Mesothelial cell of epicardium (in vitro differentiated cells): ENCODE results near the gene TULP4. TPM values are rescaled to one million over a fixed set of nuclear protein-coding genes. Genes with fewer than 3 reads are reported as not detected.

Source experiments
- DNase-seq, 2 experiments: peaks; one replicate each; pipeline ENCODE4 v3.0.0; 2021; ENCODE audit warnings: low spot score in 2 of 2; ENCODE audit not compliant: unreplicated experiment in 2 of 2
- H3K27ac Mint-ChIP-seq: 2 replicates; pipeline ENCODE4 v1.8.0; 2021; ENCODE audit warnings: mixed read lengths
- H3K27me3 Mint-ChIP-seq: 2 replicates; pipeline ENCODE4 v1.8.0; 2021; ENCODE audit warnings: low read depth, mixed read lengths
- H3K36me3 Mint-ChIP-seq: 2 replicates; pipeline ENCODE4 v1.8.0; 2021; ENCODE audit warnings: mixed read lengths
- H3K4me1 Mint-ChIP-seq: 2 replicates; pipeline ENCODE4 v1.8.0; 2021; ENCODE audit warnings: mixed read lengths
- H3K4me3 Mint-ChIP-seq: 2 replicates; pipeline ENCODE4 v1.8.0; 2021; ENCODE audit warnings: mild to moderate bottlenecking, moderate library complexity, mixed read lengths
- H3K9me3 Mint-ChIP-seq: 2 replicates; pipeline ENCODE4 v1.8.0; 2021; ENCODE audit warnings: mixed read lengths
- total RNA-seq: library from RNA; stranded (reverse); gene quantifications from 3 replicates; pipeline ENCODE4 v1.2.1, GENCODE V29; 2021
- TF ChIP-seq, protein P1 (sequence below): fragments of 200-600 bp; sonication (generic); IDR thresholded peaks from one replicate; pipeline ENCODE4 v1.5.0; 2021; ENCODE audit warnings: antibody characterized with exemption; ENCODE audit not compliant: unreplicated experiment

The TULP4 gene
- total RNA-seq, 1 donor from 2014 or later, result 135 TPM

DNA sequence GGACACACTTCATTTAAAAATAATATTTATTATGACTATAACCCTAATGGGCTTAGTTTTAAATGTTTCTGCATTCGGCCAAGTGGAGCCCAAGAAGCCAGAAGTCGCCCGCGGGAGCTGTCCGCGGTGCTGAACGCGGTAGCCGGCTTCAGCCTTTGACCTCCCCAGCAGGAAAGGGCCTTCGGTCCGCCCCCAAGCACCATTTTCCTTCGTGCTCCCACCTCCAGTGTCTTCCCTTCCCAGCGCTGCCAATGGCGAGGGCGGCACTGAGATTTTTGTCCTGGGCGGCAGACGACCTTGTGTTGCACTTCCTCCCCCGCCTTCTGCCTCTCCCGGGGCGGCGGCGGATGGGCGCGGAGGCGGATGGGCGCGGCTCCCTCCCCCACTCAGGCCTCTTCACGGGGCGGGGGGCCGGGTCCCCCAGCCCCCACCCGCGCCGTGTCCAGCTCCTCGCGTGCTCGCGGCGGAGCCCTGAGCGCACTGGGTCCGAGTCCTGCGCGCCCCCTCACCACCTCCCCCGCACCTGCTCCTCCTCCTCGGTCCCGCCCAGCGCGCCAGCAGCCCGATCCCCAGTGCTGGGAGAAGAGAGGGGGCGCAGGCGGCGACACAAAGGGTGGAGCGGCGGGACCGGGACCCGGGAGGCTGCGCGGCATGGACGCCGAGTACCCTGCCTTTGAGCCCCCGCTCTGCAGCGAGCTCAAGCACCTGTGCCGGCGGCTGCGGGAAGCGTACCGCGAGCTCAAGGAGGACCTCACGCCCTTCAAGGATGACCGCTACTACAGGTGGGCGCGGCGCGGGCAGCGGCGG is 224.0 kb downstream of the TULP4 start:
- Mint-ChIP-seq H3K36me3 (no peaks in the 10 kb centered on the region), H3K4me1 (no peaks in the 10 kb centered on the region), H3K27me3 (peaks cover 66% of the 10 kb centered on the region), H3K4me3 (peak overlapping the region; percentile 66), H3K27ac (no peak overlapping the region), H3K9me3 (peaks cover 9% of the 10 kb centered on the region)
- TF ChIP-seq, protein P1, sequence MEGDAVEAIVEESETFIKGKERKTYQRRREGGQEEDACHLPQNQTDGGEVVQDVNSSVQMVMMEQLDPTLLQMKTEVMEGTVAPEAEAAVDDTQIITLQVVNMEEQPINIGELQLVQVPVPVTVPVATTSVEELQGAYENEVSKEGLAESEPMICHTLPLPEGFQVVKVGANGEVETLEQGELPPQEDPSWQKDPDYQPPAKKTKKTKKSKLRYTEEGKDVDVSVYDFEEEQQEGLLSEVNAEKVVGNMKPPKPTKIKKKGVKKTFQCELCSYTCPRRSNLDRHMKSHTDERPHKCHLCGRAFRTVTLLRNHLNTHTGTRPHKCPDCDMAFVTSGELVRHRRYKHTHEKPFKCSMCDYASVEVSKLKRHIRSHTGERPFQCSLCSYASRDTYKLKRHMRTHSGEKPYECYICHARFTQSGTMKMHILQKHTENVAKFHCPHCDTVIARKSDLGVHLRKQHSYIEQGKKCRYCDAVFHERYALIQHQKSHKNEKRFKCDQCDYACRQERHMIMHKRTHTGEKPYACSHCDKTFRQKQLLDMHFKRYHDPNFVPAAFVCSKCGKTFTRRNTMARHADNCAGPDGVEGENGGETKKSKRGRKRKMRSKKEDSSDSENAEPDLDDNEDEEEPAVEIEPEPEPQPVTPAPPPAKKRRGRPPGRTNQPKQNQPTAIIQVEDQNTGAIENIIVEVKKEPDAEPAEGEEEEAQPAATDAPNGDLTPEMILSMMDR, result no peak
- DNase-seq, result peak; percentile 50 to 78

DNA sequence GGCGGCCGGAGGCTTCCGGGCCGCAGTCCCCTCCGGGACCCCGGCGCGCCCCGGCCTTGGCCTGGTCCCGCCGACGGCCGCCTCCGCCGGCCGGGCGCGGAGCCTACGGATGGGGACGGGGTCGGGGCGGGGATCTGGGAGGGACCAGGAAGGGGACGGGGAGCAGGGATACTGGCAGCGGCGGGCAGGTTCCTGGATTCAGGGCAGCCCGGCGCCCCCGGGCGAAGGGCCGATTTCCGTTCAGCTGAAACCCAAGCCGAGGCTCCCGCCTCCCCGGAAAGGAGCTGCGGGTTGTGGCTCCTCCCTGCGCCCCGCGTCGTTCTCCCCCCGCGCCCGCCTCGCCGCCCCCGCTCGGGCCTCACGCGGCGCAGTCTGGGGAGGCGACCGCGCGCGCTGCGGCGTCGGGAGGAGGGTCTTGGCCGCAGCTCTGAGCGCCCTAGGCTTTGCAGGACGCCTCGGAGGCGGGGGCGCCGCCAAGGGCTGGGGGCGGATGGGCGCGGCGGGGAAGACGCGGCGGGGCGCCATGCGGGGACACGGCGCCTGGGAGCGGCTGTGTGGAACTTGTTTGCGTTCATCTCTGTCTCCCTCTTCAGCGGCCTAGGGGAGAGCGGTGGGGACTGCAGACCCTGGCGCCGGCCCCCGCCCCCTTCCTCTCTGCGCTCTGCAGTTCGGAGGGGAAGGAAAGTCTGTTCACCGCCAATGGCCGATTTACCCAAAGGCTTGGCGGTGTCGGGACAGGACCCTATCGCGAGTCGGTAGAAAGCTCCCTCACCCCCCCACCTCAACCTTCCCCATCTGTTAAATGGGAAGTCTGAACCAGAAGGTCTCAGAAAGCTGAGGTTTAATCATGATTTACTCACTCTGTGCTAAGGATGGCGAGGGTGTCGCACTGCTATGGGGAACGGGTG is 224.9 kb downstream of the TULP4 start:
- TF ChIP-seq, protein P1, result no peak
- H3K4me3 Mint-ChIP-seq, result peak overlapping the region; percentile 59
- peaks cover 4% of the 10 kb centered on the region for H3K9me3 Mint-ChIP-seq
- H3K27ac Mint-ChIP-seq, result no peak overlapping the region
- no peaks in the 10 kb centered on the region for H3K4me1 Mint-ChIP-seq
- DNase-seq, result peak; percentile 33 to 68
- H3K36me3 Mint-ChIP-seq, result no peaks in the 10 kb centered on the region
- H3K27me3 Mint-ChIP-seq, result peaks cover 61% of the 10 kb centered on the region

DNA sequence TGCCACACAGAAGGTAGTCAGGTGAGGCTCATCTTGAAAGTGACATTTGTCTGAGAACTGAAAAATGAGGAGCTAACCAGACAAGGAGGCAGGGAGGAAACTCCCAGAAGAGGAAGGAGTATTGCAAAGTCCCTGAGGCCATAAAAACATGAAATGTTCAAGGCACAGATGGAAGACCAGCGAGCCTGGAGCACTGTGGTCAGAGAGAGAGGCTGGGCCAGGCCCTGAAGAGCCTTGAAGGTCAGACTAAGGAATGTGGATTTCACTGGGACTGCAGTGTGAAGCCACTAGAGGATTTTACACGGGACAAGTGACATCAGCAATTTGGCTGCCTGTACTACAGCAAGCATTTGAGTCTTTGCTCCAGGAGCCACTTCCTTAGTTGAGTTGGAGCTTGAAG is 226.5 kb downstream of the TULP4 start:
- DNase-seq, result no peak
- H3K36me3 Mint-ChIP-seq, result no peaks in the 10 kb centered on the region
- no peak overlapping the region for H3K4me3 Mint-ChIP-seq
- no peaks in the 10 kb centered on the region for H3K4me1 Mint-ChIP-seq
- H3K27ac Mint-ChIP-seq, result no peak overlapping the region
- TF ChIP-seq, protein P1, result no peak
- H3K27me3 Mint-ChIP-seq, result peaks cover 53% of the 10 kb centered on the region
- no peaks in the 10 kb centered on the region for H3K9me3 Mint-ChIP-seq

DNA sequence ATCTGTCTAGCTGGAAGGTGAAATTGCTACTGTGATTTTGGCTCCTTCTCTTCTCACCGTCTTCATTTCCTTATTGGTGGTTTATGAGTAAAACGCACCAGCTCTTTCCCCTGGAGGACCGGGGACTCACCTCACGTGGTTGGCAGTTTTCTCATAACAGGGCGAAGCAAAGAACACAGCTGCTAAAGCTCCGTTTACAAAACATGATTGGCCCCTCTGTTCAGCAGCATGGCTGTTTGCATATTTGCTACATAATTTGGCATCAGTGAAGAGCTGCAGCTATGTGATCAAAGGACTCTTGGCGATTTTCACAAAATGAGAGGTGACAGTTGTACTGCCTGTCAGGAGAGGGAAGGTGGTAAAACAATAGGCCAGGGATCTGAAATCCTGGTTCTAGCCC is 227.1 kb downstream of the TULP4 start:
- Mint-ChIP-seq H3K4me3 (no peak overlapping the region), H3K27me3 (peaks cover 50% of the 10 kb centered on the region), H3K4me1 (no peaks in the 10 kb centered on the region), H3K9me3 (no peaks in the 10 kb centered on the region), H3K27ac (no peak overlapping the region), H3K36me3 (no peaks in the 10 kb centered on the region)
- TF ChIP-seq, protein P1, result no peak
- DNase-seq, result no peak

DNA sequence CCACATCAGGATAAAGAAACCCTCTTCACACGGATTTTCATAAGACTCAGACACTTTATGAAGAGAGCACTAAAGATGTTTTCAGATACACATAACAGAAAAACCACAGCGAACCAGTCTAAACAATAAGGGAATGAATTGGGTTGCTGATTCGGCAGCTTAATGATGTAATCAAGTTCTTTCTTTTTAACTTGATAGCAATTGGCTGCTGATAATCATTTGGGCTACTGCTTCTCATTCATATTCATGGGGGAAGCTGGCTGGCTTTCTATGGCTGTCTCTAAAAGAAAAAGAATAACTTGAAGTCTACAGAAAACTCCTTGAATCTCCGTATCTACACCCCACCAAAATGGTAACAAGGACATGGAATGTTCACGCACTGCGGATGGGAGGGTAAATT is 227.6 kb downstream of the TULP4 start:
- no peak overlapping the region for H3K27ac Mint-ChIP-seq
- H3K4me3 Mint-ChIP-seq, result no peak overlapping the region
- no peaks in the 10 kb centered on the region for H3K9me3 Mint-ChIP-seq
- DNase-seq, result no peak
- H3K27me3 Mint-ChIP-seq, result peaks cover 48% of the 10 kb centered on the region
- no peaks in the 10 kb centered on the region for H3K36me3 Mint-ChIP-seq
- no peaks in the 10 kb centered on the region for H3K4me1 Mint-ChIP-seq
- TF ChIP-seq, protein P1, result no peak
